Measurements from ENCODE around the gene TBL3. TPM values are rescaled to one million over a fixed set of nuclear protein-coding genes. Genes with fewer than 3 reads are reported as not detected.

Gene TBL3
- 10 to 100 TPM; 73.5 to 74.8 TPM for total RNA-seq

- CTCF ChIA-PET = interaction anchor here (1.0 to 2.1 kb wide), 6 partner anchors 8 to 31 kb away, joined by 3 to 8 read pairs (median 4); partner anchors contain the start of gene GFER
- POLR2A ChIA-PET = interaction anchor here (0.6 to 2.5 kb wide), 13 partner anchors 8 to 507 kb away, joined by 3 to 20 read pairs (median 4); partner anchors contain the start of genes GFER, MAPK8IP3, MSRB1 and NUBP2
These were observed at the start of gene TBL3 for GRCh38 chr16:1971796-1972489. TSS of gene TBL3 (plus strand) at chr16:1972053. CDS start at chr16:1972165, 112 bp downstream.

GRCh38 chr16:1922357-1922756 is 49.5 kb upstream of the TBL3 start:
- CTCF ChIA-PET = no interaction called here
- POLR2A ChIA-PET = no interaction called here

- POLR2A ChIA-PET = no interaction called here
- CTCF ChIA-PET = interaction anchor here (0.6 to 1.2 kb wide), 2 partner anchors 9 to 72 kb away, joined by 4 to 5 read pairs; no protein-coding TSS in a partner anchor
These were observed 48.4 kb upstream of the TBL3 start for GRCh38 chr16:1923299-1924034.

GRCh38 chr16:1924095-1924494 is 47.8 kb upstream of the TBL3 start:
- ChIA-PET POLR2A (no interaction called here), CTCF (interaction anchor here (1.1 to 1.2 kb wide), 2 partner anchors 10 to 61 kb away, joined by 3 to 5 read pairs; no protein-coding TSS in a partner anchor)

- POLR2A ChIA-PET = no interaction called here
- CTCF ChIA-PET = no interaction called here
These were observed 45.6 kb upstream of the TBL3 start for GRCh38 chr16:1926271-1926670.

- CTCF ChIA-PET = interaction anchor here (0.6 to 2.5 kb wide), 15 partner anchors 9 to 573 kb away, joined by 3 to 13 read pairs (median 4); partner anchors contain the start of genes FAHD1, HAGH and RPS2
- POLR2A ChIA-PET = interaction anchor here (0.9 to 1.5 kb wide), 2 partner anchors 14 to 147 kb away, joined by 3 to 4 read pairs; partner anchors contain the start of genes MSRB1, NUBP2 and SPSB3
These were observed 42.7 kb upstream of the TBL3 start for GRCh38 chr16:1929105-1929504.

GRCh38 chr16:1929578-1930337 is 42.1 kb upstream of the TBL3 start:
- CTCF ChIA-PET = interaction anchor here (0.6 to 2.5 kb wide), 14 partner anchors 9 to 540 kb away, joined by 3 to 13 read pairs (median 4); partner anchors contain the start of genes FAHD1, HAGH and RPS2
- POLR2A ChIA-PET = interaction anchor here (0.9 kb wide), 1 partner anchor 148 kb away, joined by 3 read pairs; the partner anchor contains the start of genes NUBP2 and SPSB3

- ChIA-PET POLR2A (no interaction called here), CTCF (interaction anchor here (0.7 to 2.5 kb wide), 3 partner anchors 21 to 75 kb away, joined by 3 to 13 read pairs (median 3); no protein-coding TSS in a partner anchor)
These were observed 41.5 kb upstream of the TBL3 start for GRCh38 chr16:1930338-1930720.

- CTCF ChIA-PET = interaction anchor here (0.6 kb wide), 1 partner anchor 69 kb away, joined by 3 read pairs; no protein-coding TSS in a partner anchor
These were observed 39.5 kb upstream of the TBL3 start for GRCh38 chr16:1932050-1933028.

GRCh38 chr16:1933097-1933661 is 38.7 kb upstream of the TBL3 start:
- POLR2A ChIA-PET = no interaction called here
- CTCF ChIA-PET = no interaction called here

More at GRCh38 chr16:1932050-1933028, 39.5 kb upstream of the TBL3 start:
- POLR2A ChIA-PET = no interaction called here

DNA sequence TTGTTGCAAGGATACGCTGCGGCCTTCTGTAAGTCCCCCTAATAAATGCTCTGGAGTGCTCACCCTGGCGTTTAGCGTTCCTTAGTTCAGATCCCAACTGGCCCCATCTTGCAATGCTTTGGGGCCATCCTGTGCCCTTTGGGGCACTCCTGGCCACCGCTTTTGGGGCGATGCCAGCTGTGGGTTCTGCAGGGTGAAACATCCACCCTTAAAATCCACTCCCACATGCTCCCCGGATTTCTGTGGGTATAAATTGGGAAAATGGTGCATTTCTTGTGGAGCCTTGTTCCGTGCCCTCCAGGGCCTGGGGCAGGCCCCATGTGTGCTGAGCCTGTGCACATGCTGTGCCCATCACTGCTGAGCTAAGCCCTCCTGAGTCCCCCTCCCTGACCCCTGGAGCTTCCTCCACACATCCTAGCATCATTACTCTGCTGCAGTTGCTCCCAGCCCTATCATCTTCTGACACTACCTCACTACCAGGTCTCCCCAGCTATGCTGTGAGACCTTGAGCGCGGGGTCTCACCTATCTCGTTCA is 34.8 kb upstream of the TBL3 start:
- ChIA-PET CTCF (no interaction called here), POLR2A (no interaction called here)

GRCh38 chr16:1938316-1938715 is 33.5 kb upstream of the TBL3 start:
- POLR2A ChIA-PET = no interaction called here
- CTCF ChIA-PET = interaction anchor here (1.0 kb wide), 1 partner anchor 9 kb away, joined by 5 read pairs; no protein-coding TSS in a partner anchor

DNA sequence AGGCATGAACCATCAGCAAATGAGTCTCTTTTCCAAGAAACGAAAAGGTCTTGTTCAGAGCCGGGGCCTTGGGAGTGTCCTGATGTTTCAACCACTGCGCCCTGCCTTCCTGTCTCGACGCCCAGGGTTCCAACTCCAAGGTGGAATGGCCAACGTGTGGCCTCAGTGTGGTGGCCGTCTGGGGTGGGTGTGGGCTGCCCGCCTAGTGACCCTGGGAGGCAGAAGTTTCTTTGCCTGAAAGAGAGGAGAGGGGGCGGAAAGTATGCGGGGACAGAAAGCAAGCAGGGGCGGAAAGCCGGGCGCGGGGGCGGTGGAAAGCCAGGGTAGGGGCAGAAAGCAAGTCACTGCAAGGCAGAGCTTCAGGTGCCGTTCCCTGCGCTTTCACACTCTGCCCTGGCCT is 32.9 kb upstream of the TBL3 start:
- POLR2A ChIA-PET = no interaction called here
- CTCF ChIA-PET = interaction anchor here (1.0 to 2.7 kb wide), 3 partner anchors 10 to 12 kb away, joined by 3 to 12 read pairs (median 5); no protein-coding TSS in a partner anchor

DNA sequence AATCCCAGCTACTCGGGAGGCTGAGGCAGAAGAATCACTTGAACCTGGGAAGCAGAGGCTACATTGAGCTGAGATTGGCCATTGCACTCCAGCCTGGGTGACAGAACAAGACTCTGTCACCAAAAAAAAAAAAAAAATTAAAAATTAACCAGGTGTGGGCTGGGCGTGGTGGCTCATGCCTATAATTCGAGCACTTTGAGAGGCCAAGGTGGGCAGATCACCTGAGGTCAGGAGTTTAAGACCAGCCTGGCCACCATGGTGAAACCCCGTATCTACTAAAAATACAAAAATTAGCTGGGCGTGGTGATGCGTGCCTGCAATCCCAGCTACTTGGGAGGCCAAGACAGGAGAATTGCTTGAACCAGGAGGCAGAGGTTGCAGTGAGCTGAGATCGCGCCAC is 32.0 kb upstream of the TBL3 start:
- ChIA-PET POLR2A (interaction anchor here (0.7 to 0.8 kb wide), 2 partner anchors 20 to 67 kb away, joined by 3 read pairs; no protein-coding TSS in a partner anchor), CTCF (interaction anchor here (0.6 to 2.7 kb wide), 4 partner anchors 11 to 376 kb away, joined by 3 to 12 read pairs (median 4); no protein-coding TSS in a partner anchor)

DNA sequence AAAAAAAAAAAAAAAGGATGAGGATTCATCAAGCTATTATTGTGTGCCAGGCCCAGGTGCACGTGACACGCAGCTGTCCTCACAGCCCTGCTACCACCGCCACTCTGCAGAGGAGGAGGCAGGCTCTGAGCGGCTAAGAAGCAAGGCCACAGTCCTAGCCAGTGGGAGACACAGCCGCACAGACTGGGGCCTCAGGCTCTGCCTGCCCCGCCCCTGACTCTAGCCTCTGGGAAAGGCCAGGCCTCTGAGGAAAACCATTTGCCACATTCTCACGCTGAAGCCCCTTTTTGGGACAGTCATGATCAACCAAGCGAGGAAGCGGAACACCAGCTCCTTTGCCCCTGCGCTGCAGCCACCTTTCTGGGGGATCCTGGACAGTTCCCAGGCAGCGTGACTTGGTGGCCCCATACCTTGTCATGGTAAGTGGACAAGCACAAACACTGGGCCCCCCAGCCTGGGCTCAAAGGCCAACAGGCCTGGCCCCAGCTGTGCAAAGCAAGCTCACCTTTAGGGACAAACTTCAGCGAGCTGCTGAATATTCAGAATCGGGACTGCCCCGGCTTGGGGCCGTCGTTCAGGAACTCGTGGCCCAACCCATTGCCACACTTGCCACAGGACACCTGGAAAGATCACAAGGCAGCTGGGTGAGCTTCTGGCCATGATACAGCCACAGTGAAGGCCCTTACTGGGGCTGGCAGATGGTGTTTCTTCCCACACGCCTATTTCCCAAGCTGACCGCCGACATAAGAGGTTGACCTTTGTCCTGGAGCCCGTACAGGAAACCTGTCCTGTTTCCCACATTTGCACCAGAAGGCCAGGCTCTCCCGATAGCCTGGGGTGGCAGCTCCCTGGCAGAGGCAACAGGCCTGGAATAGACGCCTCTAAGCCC is 31.3 kb upstream of the TBL3 start:
- ChIA-PET POLR2A (interaction anchor here (0.8 to 1.2 kb wide), 3 partner anchors 19 to 158 kb away, joined by 3 read pairs; partner anchors contain the start of genes NUBP2, RPS2 and SPSB3), CTCF (interaction anchor here (0.6 to 2.7 kb wide), 6 partner anchors 11 to 375 kb away, joined by 3 to 12 read pairs (median 4); partner anchors contain the start of gene TBL3)
